ENCODE measurements around the gene CPLX3. TPM values are rescaled to one million over a fixed set of nuclear protein-coding genes. Genes with fewer than 3 reads are reported as not detected.

The CPLX3 gene
- total RNA-seq, 4 donors from 2014 or later: not detected

- Histone ChIP-seq H3K27ac (peak overlapping the region; percentile 56 to 79 (median 66)), H3K9me3 (no peaks in the 10 kb centered on the region), H3K4me1 (peaks cover 10 to 34% (median 19%) of the 10 kb centered on the region in 4 donors), H3K4me3 (no peak overlapping the region), H3K36me3 (peaks cover 0 to 14% (median 6%) of the 10 kb centered on the region in 4 donors), H3K27me3 (no peaks in the 10 kb centered on the region)
- intact Hi-C loops (cut with DNase I; ENCODE audit: low total_unique reads): loop anchor here (2.0 kb wide), 1 partner anchor 29 kb away; no protein-coding TSS in a partner anchor
- TF ChIP-seq POLR2AphosphoS5 (IDR thresholded peaks at IDR 0.05): peak in 2 of 3 donors; percentile 45 to 53
- no peak for TF ChIP-seq POLR2A (IDR thresholded peaks at IDR 0.05)
- no peak for TF ChIP-seq EP300 (IDR thresholded peaks at IDR 0.05; ENCODE audit: low read depth)
- TF ChIP-seq CTCF (IDR thresholded peaks at IDR 0.05): peak; percentile 97 to 99 (median 98)
- peak; percentile 91 for DNase-seq
- in situ Hi-C loops (cut with MboI; ENCODE audit: low pct_ligation_motif_present in 1 of 4, low pct_unique_long_range_greater_than_20kb in 1 of 4, low sequenced_read_pairs in 3 of 4): no loop called here
- WGBS, 2 donors (ENCODE audit: low coverage in 1 of 2): 33% methylated on average over 18 of the region's 18 CpGs; no CpG with 5 or more reads in 1 of the 2 donors
Measured at GRCh38 chr15:74799856-74800558, 26.4 kb upstream of the CPLX3 start.

- H3K4me3 ChIP-seq: no peak overlapping the region
- H3K4me1 ChIP-seq: peaks cover 10 to 34% (median 19%) of the 10 kb centered on the region in 4 donors
- no peak for DNase-seq
- H3K36me3 ChIP-seq: peaks cover 0 to 14% (median 6%) of the 10 kb centered on the region in 4 donors
- WGBS, 2 donors (ENCODE audit: low coverage in 1 of 2): 66% methylated on average over 18 of the region's 20 CpGs; no CpG with 5 or more reads in 1 of the 2 donors
- no peak for TF ChIP-seq POLR2AphosphoS5 (IDR thresholded peaks at IDR 0.05)
- no peak for TF ChIP-seq EP300 (IDR thresholded peaks at IDR 0.05; ENCODE audit: low read depth)
- TF ChIP-seq POLR2A (IDR thresholded peaks at IDR 0.05): no peak
- no peak for TF ChIP-seq CTCF (IDR thresholded peaks at IDR 0.05)
- H3K9me3 ChIP-seq: no peaks in the 10 kb centered on the region
- no peaks in the 10 kb centered on the region for H3K27me3 ChIP-seq
- in situ Hi-C loops (cut with MboI; ENCODE audit: low pct_ligation_motif_present in 1 of 4, low pct_unique_long_range_greater_than_20kb in 1 of 4, low sequenced_read_pairs in 3 of 4): no loop called here
- H3K27ac ChIP-seq: peak overlapping the region; percentile 17 to 79 (median 48)
- intact Hi-C loops (cut with DNase I; ENCODE audit: low total_unique reads): loop anchor here (2.0 kb wide), 1 partner anchor 30 kb away; no protein-coding TSS in a partner anchor
Measured at GRCh38 chr15:74800559-74801094, 25.8 kb upstream of the CPLX3 start.

GRCh38 chr15:74801311-74801997, 25.0 kb upstream of the CPLX3 start:
- no peaks in the 10 kb centered on the region for H3K27me3 ChIP-seq
- no peak overlapping the region for H3K4me3 ChIP-seq
- H3K4me1 ChIP-seq: peaks cover 10 to 34% (median 19%) of the 10 kb centered on the region in 4 donors
- TF ChIP-seq POLR2A (IDR thresholded peaks at IDR 0.05) (no peak), EP300 (IDR thresholded peaks at IDR 0.05; ENCODE audit: low read depth) (no peak), CTCF (IDR thresholded peaks at IDR 0.05) (no peak), POLR2AphosphoS5 (IDR thresholded peaks at IDR 0.05) (no peak)
- in situ Hi-C loops (cut with MboI; ENCODE audit: low pct_ligation_motif_present in 1 of 4, low pct_unique_long_range_greater_than_20kb in 1 of 4, low sequenced_read_pairs in 3 of 4): no loop called here
- intact Hi-C loops (cut with DNase I; ENCODE audit: low total_unique reads): loop anchor here (2.0 kb wide), 1 partner anchor 31 kb away; no protein-coding TSS in a partner anchor
- 69 to 89% methylated on average over 2 to 18 of the region's 18 CpGs for WGBS, 2 donors (ENCODE audit: low coverage in 1 of 2)
- no peaks in the 10 kb centered on the region for H3K9me3 ChIP-seq
- DNase-seq: no peak
- H3K27ac ChIP-seq: no peak overlapping the region
- peaks cover 0 to 14% (median 6%) of the 10 kb centered on the region in 4 donors for H3K36me3 ChIP-seq

GRCh38 chr15:74802290-74802689, 24.1 kb upstream of the CPLX3 start:
- TF ChIP-seq EP300 (IDR thresholded peaks at IDR 0.05; ENCODE audit: low read depth) (no peak), CTCF (IDR thresholded peaks at IDR 0.05) (no peak), POLR2AphosphoS5 (IDR thresholded peaks at IDR 0.05) (no peak), POLR2A (IDR thresholded peaks at IDR 0.05) (no peak)
- Histone ChIP-seq H3K27me3 (no peaks in the 10 kb centered on the region), H3K4me3 (no peak overlapping the region), H3K27ac (no peak overlapping the region), H3K9me3 (no peaks in the 10 kb centered on the region), H3K4me1 (peaks cover 12 to 39% (median 20%) of the 10 kb centered on the region in 4 donors), H3K36me3 (peaks cover 0 to 14% (median 6%) of the 10 kb centered on the region in 4 donors)
- 89% methylated on average over 18 of the region's 20 CpGs; no CpG with 5 or more reads in 1 of the 2 donors for WGBS, 2 donors (ENCODE audit: low coverage in 1 of 2)
- in situ Hi-C loops (cut with MboI; ENCODE audit: low pct_ligation_motif_present in 1 of 4, low pct_unique_long_range_greater_than_20kb in 1 of 4, low sequenced_read_pairs in 3 of 4) (no loop called here), intact Hi-C loops (cut with DNase I; ENCODE audit: low total_unique reads) (no loop called here)
- DNase-seq: no peak
